ENCODE measurements around the gene TRIM49B.
"Not testable (repeated sequence)": the region's sequence is repeated elsewhere in the genome, so short reads cannot be mapped to it uniquely, and the experiment has no call there.

TRIM49B gene, protein sequence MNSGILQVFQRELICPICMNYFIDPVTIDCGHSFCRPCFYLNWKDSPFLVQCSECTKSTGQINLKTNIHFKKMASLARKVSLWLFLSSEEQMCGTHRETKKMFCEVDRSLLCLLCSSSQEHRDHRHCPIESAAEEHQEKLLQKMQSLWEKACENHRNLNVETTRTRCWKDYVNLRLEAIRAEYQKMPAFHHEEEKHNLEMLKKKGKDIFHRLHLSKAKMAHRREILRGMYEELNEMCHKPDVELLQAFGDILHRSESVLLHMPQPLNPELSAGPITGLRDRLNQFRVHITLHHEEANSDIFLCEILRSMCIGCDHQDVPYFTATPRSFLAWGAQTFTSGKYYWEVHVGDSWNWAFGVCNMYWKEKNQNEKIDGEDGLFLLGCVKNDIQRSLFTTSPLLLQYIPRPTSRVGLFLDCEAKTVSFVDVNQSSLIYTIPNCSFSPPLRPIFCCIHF

DNA sequence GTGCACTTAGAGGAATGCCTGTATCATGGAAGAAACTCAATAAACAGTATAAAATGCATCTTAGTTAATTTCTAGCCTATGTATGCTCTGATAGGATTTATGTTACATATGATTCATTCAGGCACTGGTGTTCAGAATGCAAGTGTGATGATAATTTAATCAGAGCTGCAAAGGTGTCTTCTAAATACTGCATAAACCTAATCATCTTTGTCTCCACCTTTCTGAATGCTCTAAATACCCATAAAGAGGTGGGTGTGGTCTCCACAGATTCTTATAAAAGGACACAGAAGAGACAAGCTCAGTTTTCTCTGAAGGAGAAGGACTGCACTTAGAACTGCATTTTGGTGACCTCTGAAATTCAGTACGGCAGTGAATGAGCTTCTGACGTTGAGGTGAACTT lies at the start of gene TRIM49B:
Gene TRIM49B (plus strand): TSS at position 301 of the 400 bp plus-strand sequence. CDS start 2,777 bp downstream, outside the sequence.
- not testable (repeated sequence) for DNase-seq

DNA sequence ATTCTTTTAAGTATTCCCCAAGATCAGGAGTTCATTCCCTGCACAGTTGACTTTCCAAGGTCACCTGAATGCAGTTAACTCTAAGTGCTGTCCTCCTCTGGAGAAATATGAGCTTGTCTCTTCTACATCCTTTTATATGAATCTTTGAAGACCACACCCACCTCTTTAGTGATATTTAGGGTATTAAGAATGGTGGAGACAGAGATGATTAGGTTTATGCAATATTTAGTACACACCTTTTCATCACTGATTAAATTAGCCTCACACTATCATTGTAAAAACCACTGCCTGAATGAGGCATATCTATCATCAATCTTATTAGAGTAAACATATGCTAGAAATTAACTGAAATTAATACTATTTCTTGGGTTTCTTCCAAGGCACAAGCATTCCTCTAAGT lies 44.8 kb upstream of the TRIM49B start, which contains the start of gene TRIM51G:
Gene TRIM51G (minus strand): TSS at position 101 of the 400 bp plus-strand sequence. CDS start 2,190 bp downstream, outside the sequence.
- not testable (repeated sequence) for DNase-seq

DNA sequence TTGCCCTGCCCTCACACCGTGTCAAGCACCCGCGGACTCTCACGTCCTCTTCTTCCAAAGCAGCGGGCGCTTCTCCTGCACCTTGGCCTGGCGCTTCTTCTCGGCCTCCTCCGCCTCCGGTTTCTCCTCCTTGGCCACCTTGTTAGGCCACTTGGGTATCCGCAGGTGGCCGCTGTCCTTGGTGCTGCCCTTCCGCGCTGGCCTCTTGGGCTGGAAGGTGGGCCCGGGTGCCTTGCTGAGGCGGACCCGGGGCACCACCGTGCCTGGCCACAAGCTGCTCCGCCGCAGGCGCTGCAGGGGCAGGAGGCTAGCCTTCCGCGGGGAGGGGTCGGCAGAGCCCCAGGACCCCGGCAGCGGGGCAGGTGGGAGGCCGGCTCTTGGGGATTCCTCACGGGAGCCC lies 19.6 kb downstream of the TRIM49B start:
- DNase-seq = not testable (repeated sequence)

DNA sequence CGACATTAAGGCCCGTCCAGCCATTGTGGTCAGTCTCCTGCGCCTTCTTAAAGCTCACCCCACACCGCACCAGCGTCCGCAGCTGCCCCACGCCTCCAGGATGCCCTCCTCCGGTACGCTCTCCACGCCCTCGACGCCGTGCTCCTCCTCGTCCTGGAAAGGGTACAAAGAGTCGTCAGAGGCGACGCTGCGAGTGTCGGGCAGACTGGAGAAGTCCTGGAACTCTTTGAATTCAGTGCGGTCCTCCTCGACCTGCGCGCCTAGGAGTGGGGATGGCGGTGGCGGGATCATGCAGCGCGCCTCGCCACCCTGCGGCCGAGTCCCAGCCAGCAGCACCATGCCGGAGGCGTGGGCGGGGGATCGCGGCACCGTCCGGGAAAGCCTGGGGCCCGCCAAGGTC lies 21.2 kb downstream of the TRIM49B start:
- not testable (repeated sequence) for DNase-seq

DNA sequence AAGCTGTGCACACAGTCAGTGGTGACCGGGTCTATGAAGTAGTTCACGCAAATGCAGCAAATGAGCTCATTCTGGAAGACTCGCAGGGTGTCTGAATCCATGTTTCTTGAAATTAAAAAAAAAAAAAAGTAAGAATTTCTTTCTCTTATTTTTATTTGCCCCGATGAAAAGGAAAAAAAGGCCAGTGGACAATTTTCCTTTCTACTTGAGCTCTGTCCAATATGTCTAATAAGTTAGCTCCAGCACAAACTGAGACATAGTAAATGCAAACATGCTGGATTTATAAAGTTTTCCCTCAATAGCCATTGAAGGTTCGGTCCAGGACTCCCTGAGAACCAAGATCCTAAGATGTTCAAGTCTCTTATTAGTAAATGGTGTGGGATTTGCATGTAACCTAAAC lies 30.4 kb downstream of the TRIM49B start, which contains the start of gene TRIM64C:
Gene TRIM64C (minus strand): TSS at position 101 of the 400 bp plus-strand sequence. CDS start 0 bp downstream, at position 101.
- not testable (repeated sequence) for DNase-seq

DNA sequence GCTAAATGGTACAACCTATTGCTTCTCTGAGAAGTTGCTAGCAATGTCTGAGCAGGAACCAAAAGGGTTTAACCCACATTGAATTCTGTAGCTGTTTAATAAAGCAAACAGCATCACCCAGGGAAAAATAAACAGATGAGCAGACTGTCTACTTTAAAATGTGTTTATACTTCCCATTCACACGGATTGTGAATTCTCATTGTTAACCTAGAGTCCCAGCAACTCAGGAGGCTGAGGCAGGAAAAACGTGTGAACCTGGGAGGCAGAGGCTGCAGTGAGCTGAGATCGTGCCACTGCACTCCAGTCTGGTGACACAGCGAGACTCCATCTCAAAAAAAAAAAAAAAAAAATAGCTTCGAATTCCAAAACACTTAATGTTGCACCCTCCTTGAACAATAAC lies 41.3 kb downstream of the TRIM49B start:
- DNase-seq = not testable (repeated sequence)

Data from CD4-positive, alpha-beta T cell treated with Interleukin-1 beta for 1 hour (primary cell).